Activated naive CD4-positive, alpha-beta T cell treated with anti-CD3 and anti-CD28 coated beads, Interleukin-2, amount 50 U/mL, for 24 hours (primary cell): ENCODE data around the gene TNFAIP8L1.
A peak's percentile ranks its signal among the peaks of the same experiment; 100 is the strongest.

Source experiments
- H3K27ac Mint-ChIP-seq: one replicate; pipeline ENCODE4 v1.8.0; 2021; ENCODE audit warnings: mild to moderate bottlenecking, mixed read lengths
- H3K27me3 Mint-ChIP-seq: one replicate; pipeline ENCODE4 v1.8.0; 2021; ENCODE audit warnings: mixed read lengths
- H3K36me3 Mint-ChIP-seq: one replicate; pipeline ENCODE4 v1.8.0; 2021; ENCODE audit warnings: mixed read lengths
- H3K4me1 Mint-ChIP-seq: one replicate; pipeline ENCODE4 v1.8.0; 2021; ENCODE audit warnings: mixed read lengths
- H3K4me3 Mint-ChIP-seq: one replicate; pipeline ENCODE4 v1.8.0; 2021; ENCODE audit warnings: mild to moderate bottlenecking, mixed read lengths
- H3K9me3 Mint-ChIP-seq: one replicate; pipeline ENCODE4 v1.8.0; 2021; ENCODE audit warnings: mixed read lengths

The TNFAIP8L1 gene

DNA sequence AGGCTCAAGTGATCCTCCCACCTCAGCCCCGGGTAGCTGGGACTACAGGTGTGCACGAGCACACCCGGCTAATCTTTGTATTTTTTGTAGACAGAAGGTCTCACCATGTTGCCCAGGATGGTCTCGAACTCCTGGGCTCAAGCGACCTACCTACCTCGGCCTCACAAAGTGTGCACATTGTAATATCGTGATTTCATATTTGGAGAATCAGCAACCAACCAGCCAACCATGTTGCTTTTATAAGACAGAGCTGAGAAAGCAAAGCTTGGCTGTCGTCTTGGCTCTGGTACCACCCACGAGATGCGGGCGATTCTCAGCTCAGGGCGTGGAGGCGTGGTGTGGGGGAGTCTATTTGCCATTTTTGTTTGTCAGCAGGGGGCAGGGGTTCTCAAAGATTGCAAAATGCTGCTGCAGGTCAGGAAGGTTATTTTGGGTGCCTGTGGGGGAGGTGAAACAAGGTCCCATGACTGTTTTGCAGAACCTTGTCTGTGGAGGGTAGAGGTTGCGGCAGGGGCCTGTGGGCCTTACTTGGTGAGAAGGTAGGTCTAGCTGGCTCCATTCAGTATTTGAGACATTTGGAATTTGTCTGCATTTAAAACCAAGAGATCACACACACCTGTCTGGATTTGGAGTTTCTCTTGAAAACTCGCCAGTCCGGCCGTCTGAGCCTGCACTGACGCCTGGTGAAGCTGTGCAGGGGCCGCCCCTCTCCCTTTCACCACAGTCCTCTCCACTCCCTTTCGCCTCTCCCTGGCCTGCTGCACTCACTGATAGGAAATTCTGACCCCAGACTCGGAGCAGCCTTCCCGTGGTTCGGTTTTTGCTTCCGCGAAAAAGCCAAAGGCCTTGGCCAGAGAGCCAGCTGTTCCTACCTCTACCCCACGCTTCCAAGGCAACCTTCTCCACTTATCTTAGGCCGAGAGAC, 15.4 kb downstream of the TNFAIP8L1 start:
- no peaks in the 10 kb centered on the region for H3K27me3 Mint-ChIP-seq
- H3K36me3 Mint-ChIP-seq = peaks cover 3% of the 10 kb centered on the region
- no peak overlapping the region for H3K4me3 Mint-ChIP-seq
- H3K9me3 Mint-ChIP-seq = no peaks in the 10 kb centered on the region
- no peaks in the 10 kb centered on the region for H3K4me1 Mint-ChIP-seq
- H3K27ac Mint-ChIP-seq = no peak overlapping the region

DNA sequence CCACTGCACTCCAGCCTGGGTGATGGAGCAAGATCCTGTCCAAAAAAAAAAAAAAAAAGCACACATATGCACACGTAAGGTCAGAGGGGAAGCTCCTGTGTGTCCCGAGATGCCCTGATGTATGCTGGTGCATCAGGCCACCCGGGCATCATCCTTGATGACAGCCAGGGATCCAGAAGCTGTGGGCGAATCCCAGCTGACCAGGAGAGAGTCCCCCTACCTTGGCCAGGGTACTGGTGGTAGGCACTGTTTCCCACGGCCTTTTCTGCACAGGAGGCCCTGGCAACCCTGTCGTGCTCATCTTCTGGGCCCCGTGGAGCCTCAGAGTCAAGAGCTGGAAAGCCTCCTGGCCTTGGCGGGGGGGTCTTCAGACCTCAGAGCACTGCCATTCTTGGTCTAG, 16.8 kb downstream of the TNFAIP8L1 start:
- H3K27me3 Mint-ChIP-seq = no peaks in the 10 kb centered on the region
- no peaks in the 10 kb centered on the region for H3K9me3 Mint-ChIP-seq
- peaks cover 1% of the 10 kb centered on the region for H3K4me1 Mint-ChIP-seq
- H3K27ac Mint-ChIP-seq = no peak overlapping the region
- H3K4me3 Mint-ChIP-seq = no peak overlapping the region
- peaks cover 3% of the 10 kb centered on the region for H3K36me3 Mint-ChIP-seq

DNA sequence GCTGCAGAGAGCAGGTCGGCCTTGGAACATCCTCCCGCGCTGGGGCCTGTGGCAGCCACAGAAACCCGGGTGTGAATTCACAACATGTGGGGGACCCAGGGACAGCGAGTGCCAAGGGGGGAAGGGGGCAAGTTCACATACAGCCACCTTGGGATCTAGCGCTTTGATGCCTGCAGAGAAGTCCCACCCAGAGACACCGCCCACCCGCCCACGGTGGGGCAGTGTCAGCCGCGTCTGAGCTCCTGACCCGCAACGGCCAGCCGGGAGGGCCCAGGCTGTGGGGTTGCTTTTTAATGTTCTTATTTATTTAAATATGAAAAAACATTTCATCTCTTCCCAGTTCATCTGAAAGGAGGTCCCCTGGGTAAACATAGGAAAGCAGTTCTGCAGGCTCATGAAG, 17.9 kb downstream of the TNFAIP8L1 start:
- H3K4me1 Mint-ChIP-seq = peaks cover 4% of the 10 kb centered on the region
- no peaks in the 10 kb centered on the region for H3K27me3 Mint-ChIP-seq
- H3K9me3 Mint-ChIP-seq = no peaks in the 10 kb centered on the region
- H3K4me3 Mint-ChIP-seq = no peak overlapping the region
- peaks cover 3% of the 10 kb centered on the region for H3K36me3 Mint-ChIP-seq
- H3K27ac Mint-ChIP-seq = no peak overlapping the region

DNA sequence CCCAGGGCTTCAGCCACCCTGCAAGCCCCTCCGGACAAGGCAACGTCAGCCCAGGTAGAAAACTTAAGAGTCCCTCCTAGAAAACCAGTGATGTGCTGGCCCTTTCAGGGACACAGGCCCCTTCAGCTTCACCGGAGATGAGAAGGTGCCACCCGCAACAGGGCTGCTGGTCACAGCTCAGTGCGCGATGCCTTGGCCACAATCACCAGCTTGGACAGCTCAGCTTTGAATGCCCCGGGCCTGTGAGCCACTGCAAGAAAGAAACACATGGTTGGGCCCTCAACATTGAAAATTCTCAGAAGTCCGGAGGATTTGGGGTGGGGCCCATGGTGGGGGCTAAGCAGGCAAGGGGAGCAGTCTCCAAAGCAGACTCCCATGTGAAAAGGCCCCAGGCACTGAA, 18.5 kb downstream of the TNFAIP8L1 start:
- no peaks in the 10 kb centered on the region for H3K9me3 Mint-ChIP-seq
- peaks cover 4% of the 10 kb centered on the region for H3K4me1 Mint-ChIP-seq
- no peak overlapping the region for H3K4me3 Mint-ChIP-seq
- no peaks in the 10 kb centered on the region for H3K27me3 Mint-ChIP-seq
- H3K36me3 Mint-ChIP-seq = peaks cover 3% of the 10 kb centered on the region
- no peak overlapping the region for H3K27ac Mint-ChIP-seq

DNA sequence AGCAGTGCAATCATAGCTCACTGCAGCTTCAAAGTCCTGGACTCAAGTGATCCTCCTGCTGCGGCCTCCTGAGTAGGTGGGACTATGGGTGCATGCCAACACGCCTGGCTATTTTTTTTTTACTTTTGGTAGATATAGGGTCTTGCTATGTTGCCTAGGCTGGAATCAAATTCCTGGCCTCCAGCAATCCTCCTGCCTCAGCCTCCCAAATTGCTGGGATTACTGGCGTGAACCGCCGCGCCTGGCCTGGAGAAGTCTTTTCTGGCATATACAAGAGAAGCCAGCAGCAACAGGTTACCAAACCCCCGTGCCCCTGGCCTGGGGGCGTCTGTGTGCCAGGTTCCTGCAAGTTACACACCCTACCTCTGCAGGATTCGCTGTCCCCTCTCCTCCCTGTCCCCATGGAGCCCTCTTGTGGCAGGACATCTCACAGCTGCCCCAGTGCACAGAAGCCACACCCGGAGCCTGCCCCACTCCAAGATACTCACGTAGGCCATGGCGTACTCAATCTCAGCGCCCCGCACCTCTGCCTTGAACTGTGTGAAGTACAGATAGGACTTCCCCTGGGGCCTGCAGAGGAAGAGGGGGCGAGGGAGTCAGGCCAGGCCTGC, 21.0 kb downstream of the TNFAIP8L1 start:
- Mint-ChIP-seq H3K4me3 (no peak overlapping the region), H3K36me3 (no peaks in the 10 kb centered on the region), H3K9me3 (no peaks in the 10 kb centered on the region), H3K27ac (no peak overlapping the region), H3K4me1 (peaks cover 4% of the 10 kb centered on the region), H3K27me3 (no peaks in the 10 kb centered on the region)

DNA sequence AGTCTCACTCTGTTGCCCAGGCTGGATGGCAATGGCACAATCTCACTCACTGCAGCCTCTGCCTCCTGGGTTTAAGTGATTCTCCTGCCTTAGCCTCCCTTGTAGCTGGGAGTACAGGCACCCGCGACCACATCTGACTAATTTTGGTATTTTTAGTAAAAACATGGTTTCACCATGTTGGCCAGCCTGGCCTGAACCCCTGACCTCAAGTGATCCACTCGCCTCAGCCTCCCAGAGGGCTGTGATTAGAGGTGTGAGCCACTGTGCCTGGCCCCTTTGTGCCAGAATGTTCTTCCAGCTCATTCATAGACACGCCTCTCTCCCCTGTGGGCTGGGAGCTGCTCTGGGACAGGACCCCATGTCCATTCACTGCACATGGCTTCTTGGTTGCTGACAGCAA, 21.7 kb downstream of the TNFAIP8L1 start:
- Mint-ChIP-seq H3K27me3 (no peaks in the 10 kb centered on the region), H3K36me3 (no peaks in the 10 kb centered on the region), H3K4me3 (no peak overlapping the region), H3K9me3 (no peaks in the 10 kb centered on the region), H3K27ac (no peak overlapping the region), H3K4me1 (peaks cover 4% of the 10 kb centered on the region)

DNA sequence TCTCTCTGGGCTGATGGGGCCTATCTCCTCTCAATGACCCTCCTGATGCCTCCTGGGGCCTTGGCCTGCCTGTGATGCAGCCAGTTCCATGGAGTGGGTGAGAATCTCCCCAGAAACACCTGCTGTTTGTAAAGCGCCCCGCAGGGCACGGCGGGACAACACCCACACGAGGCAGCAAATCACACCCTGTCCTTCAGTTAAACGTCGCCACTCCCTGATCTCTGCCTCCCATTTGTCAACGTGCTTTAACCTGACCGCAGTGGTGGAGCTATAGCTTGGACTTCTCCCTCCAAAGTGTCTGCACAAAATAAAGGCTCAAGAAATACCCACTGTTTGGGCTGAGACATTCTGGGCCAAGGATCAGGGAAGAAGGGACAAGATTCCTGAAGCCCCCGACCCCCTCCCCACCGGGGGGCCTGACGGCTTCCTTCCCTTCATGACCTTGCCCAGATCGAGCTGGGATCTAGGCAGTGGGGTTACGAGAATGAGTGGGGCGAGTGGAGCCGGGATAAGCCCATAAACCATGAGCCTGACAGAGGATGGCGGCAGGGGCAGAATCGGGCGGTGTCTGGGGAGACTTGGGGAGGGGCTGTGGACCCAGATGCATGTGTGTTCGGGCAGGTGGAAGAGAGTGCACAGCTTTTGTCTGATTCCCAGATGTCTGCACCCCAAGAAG, 22.8 kb downstream of the TNFAIP8L1 start:
- no peak overlapping the region for H3K4me3 Mint-ChIP-seq
- no peaks in the 10 kb centered on the region for H3K9me3 Mint-ChIP-seq
- peaks cover 4% of the 10 kb centered on the region for H3K4me1 Mint-ChIP-seq
- no peaks in the 10 kb centered on the region for H3K27me3 Mint-ChIP-seq
- peak overlapping the region; percentile 59 for H3K27ac Mint-ChIP-seq
- H3K36me3 Mint-ChIP-seq = no peaks in the 10 kb centered on the region

DNA sequence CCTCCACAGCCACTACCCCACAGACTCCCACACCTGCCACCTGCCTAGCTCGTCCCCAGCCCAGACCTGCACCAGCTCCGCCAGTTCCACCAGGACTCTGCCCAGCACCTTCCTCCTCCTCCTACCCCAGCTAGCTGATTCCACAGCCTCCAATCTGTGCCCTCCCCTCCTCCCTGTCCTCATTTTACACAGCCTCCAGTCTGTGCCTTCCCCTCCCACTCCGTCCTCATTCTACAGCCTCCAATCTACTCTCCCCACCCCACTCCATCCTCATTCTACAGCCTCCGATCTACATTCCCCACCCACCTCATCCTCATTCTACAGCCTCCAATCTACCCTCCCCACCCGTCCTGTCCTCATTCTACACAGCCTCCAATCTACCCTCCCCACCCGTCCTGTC, 23.5 kb downstream of the TNFAIP8L1 start:
- Mint-ChIP-seq H3K27ac (no peak overlapping the region), H3K36me3 (no peaks in the 10 kb centered on the region), H3K4me1 (peaks cover 4% of the 10 kb centered on the region), H3K27me3 (no peaks in the 10 kb centered on the region), H3K4me3 (no peak overlapping the region), H3K9me3 (no peaks in the 10 kb centered on the region)

DNA sequence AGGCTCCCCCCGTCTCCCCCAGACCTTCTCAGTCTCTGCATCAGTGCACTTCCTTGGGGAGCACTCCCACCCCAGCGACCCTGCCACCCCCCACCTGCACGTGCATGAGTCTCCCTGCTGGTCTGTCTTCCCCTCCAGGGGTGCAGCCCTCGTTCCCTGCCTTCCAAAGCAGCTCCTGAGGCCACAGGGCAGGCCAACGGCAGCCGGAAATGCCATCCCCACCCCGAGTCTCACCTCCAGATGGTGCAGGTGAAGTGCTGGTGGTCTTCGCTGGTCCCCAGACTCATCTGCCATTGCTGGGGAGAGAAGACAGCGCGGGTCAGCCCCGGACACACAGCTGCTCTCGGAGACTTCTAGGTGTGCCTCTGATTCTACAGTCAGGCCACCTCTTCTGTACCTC, 25.3 kb downstream of the TNFAIP8L1 start:
- Mint-ChIP-seq H3K9me3 (no peaks in the 10 kb centered on the region), H3K27ac (no peak overlapping the region), H3K4me3 (no peak overlapping the region), H3K4me1 (peaks cover 18% of the 10 kb centered on the region), H3K36me3 (peaks cover 3% of the 10 kb centered on the region), H3K27me3 (no peaks in the 10 kb centered on the region)

DNA sequence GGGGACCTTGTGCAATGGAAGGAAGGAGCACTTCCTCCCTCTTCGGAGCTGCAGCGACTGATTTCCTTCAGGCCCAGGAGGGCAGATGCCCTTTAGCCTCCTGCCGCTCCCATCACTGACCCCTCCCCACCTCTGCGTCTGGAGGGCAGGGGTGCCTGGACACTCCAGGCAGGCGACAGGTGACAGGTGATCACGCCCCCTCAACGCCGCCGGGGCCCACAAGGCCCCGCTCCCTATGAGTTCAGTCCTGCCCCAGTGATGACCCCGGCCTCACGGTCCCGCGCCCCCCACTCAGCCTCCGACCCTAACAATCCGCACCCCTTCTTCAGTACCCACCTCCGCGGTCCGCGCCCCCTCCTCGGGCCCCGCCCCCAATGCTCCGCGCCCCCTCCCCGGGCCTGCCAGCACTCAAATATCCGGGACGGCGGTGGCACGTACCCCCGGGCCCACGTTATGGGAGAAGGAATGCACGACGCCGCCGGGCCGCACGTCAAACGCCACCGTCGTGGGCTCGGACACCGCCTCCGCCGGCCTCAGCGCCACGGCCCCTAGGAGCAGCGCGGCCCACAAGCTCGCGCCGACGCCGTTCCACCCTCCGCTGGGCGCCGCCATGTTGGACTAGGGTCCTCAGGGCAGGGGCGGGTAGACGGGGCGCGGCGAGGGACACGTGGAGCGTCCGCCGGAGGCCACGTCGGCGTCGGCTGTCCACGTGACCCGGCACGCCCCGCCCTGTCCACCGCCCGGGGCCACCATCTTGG, 30.6 kb downstream of the TNFAIP8L1 start, which contains the start of gene MYDGF:
TSS of gene MYDGF (minus strand) at position 620 of the 758 bp plus-strand sequence. CDS start at position 612, 8 bp downstream.
- Mint-ChIP-seq H3K27ac (peak within 1 kb of the TSS; percentile 82), H3K36me3 (peaks cover 3% of the 10 kb centered on the region), H3K27me3 (no peaks in the 10 kb centered on the region), H3K4me1 (peaks cover 14% of the 10 kb centered on the region), H3K9me3 (no peaks in the 10 kb centered on the region), H3K4me3 (peak within 1 kb of the TSS; percentile 91)

DNA sequence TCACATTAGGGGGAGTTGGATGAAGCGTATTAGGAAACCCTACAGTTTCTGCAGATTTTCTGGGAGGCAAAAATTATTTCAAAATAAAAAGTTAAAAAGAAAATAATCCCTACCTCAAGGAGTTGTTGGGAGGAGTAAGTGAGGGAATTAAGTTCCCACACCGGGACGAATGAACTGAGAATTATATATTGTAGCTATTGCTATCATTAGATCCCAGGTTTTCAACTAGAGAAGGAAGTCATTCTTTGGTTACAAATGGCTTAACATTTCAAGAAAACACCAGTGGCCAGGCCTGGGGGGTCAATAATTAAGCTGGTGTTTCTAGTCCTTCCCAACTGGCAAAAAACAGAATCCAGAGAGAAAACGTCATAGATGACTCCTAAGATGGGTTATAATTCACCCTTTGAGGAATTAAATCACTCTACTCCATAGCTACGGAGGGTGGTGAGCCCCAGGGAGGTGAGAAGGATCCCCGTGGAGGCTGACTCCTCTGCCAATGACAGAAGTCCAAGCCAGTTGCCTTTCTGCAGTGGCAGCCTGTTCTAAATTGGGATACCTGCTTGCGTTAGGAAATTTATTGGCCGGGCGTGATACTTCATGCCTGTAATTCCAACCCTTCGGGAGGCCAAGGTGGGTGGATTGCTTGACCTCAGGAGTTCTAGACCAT, 32.0 kb downstream of the TNFAIP8L1 start:
- Mint-ChIP-seq H3K27ac (no peak overlapping the region), H3K27me3 (no peaks in the 10 kb centered on the region), H3K36me3 (peaks cover 3% of the 10 kb centered on the region), H3K4me3 (peak overlapping the region; percentile 40), H3K9me3 (no peaks in the 10 kb centered on the region), H3K4me1 (peaks cover 14% of the 10 kb centered on the region)

DNA sequence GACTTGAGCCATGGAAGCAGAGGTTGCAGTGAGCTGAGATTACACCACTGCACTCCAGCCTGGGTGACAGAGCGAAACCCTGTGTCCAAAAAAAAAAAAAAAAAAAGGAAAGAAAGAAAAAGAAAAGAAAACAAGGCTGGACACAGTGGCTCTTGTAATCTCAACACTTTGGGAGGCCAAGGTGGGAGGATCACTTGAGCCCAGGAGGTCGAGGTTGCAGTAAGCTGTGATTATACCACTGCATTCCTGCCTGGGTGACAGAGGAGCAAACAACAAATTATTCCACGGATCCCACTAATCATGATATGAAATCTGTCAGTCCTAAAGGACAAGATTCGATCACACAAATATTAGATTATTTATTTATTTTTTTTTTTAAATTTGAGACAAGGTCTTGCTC, 33.9 kb downstream of the TNFAIP8L1 start:
- peaks cover 3% of the 10 kb centered on the region for H3K36me3 Mint-ChIP-seq
- H3K27me3 Mint-ChIP-seq = no peaks in the 10 kb centered on the region
- H3K4me1 Mint-ChIP-seq = peaks cover 12% of the 10 kb centered on the region
- no peaks in the 10 kb centered on the region for H3K9me3 Mint-ChIP-seq
- H3K4me3 Mint-ChIP-seq = no peak overlapping the region
- H3K27ac Mint-ChIP-seq = no peak overlapping the region

DNA sequence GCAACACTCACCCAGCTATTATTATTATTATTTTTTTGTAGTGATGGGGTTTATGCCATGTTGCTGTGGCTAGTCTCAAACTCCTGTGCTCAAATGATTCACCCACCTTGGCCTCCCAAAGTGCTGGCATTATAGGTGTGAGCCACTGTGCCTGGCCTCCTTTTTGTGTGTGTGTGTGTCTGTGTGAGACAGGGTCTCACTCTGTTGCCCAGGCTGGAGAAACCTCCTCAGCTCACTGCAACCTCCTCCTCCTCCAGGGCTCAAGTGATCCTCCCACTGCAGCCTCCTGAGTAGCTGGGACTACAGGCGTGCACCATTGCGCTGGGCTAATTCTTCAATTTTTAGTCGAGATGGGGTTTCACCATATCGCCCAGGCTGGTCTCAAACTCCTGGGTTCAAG, 34.4 kb downstream of the TNFAIP8L1 start:
- Mint-ChIP-seq H3K4me1 (peaks cover 8% of the 10 kb centered on the region), H3K27ac (no peak overlapping the region), H3K9me3 (no peaks in the 10 kb centered on the region), H3K4me3 (no peak overlapping the region), H3K27me3 (no peaks in the 10 kb centered on the region), H3K36me3 (no peaks in the 10 kb centered on the region)

DNA sequence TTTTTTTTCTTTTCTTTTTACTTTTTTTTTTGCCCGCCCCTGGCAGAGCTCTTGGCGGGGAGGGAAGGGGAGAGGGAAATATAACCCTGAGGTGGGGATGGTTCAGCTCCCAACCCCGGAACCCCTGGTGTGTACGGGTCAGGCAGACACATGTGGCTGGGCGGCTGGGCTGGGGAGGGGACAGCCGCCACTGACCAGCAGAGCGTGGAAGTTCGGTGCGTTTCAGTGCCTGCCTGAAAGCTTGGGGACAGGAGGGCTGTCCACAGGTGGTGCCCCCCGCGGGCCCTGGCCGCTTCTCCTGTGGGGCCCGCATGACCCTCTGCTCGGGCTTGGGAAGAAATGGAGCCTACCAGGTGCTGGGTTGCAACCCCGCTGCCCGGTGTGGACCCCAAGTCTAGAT, 36.0 kb downstream of the TNFAIP8L1 start:
- Mint-ChIP-seq H3K27ac (no peak overlapping the region), H3K4me1 (no peaks in the 10 kb centered on the region), H3K9me3 (no peaks in the 10 kb centered on the region), H3K27me3 (no peaks in the 10 kb centered on the region), H3K4me3 (no peak overlapping the region), H3K36me3 (no peaks in the 10 kb centered on the region)
